ENCODE data around the gene HLA-E. TPM values are rescaled to one million over a fixed set of nuclear protein-coding genes. Genes with fewer than 3 reads are reported as not detected.
A peak's percentile ranks its signal among the peaks of the same experiment; 100 is the strongest.

Gene HLA-E
- total and polyA plus RNA-seq, 2 donors (not counting 1 experiment from before 2014, with no cell fraction given), result 1,043 to 1,174 TPM

- Histone ChIP-seq H3K9me3 (ENCODE audit: control extremely low read depth in 1 of 3, control insufficient read depth in 2 of 3, insufficient read depth in 1 of 3, low read length in 2 of 3) (peaks cover 0 to 21% (median 0%) of the 10 kb centered on the region in 3 donors), H3K4me1 (ENCODE audit: control insufficient read depth in 2 of 2, insufficient read depth in 2 of 2, low read length in 2 of 2) (peaks cover 57 to 90% of the 10 kb centered on the region in 2 donors), H3K9ac (ENCODE audit: low read length) (no peak overlapping the region), H3K36me3 (replicated peaks in 1 of 2; ENCODE audit: control extremely low read depth in 1 of 2, control insufficient read depth in 1 of 2, extremely low read depth in 1 of 2, insufficient read depth in 2 of 2, low read length in 1 of 2) (no peaks in the 10 kb centered on the region), H3K27ac (ENCODE audit: low read length in 2 of 2) (no peak overlapping the region), H3K27me3 (replicated peaks in 1 of 4; ENCODE audit: control extremely low read depth in 1 of 4, control insufficient read depth in 3 of 4, insufficient read depth in 4 of 4, low read length in 3 of 4) (no peaks in the 10 kb centered on the region), H2AFZ (ENCODE audit: insufficient read depth, low read depth, low read length, poor library complexity, severe bottlenecking) (no peak overlapping the region), H4K20me1 (ENCODE audit: control insufficient read depth, insufficient read depth, low read length, poor library complexity, severe bottlenecking) (no peaks in the 10 kb centered on the region), H3K4me3 (ENCODE audit: control extremely low read depth in 1 of 5, extremely low read depth in 1 of 5, insufficient read depth in 1 of 5, low read depth in 2 of 5, low read length in 4 of 5) (no peak overlapping the region), H3K79me2 (ENCODE audit: control insufficient read depth, insufficient read depth, low read length) (peaks cover 16% of the 10 kb centered on the region), H3K4me2 (replicated peaks; ENCODE audit: low read depth, low read length, poor library complexity, severe bottlenecking) (no peak overlapping the region)
- POLR2A ChIA-PET, result interaction anchor here (2.5 kb wide), 1 partner anchor 14 kb away, joined by 8 read pairs; no protein-coding TSS in a partner anchor
- DNase-seq (no peak), ATAC-seq (ENCODE audit: low read depth) (no peak)
- 100% methylated on average over 1 of the region's 2 CpGs for WGBS (ENCODE audit: insufficient coverage)
- Mint-ChIP-seq H3K4me3 (no peak overlapping the region), H3K9me3 (ENCODE audit: insufficient read depth) (no peaks in the 10 kb centered on the region), H3K4me1 (peaks cover 67% of the 10 kb centered on the region), H3K27ac (no peak overlapping the region), H3K27me3 (no peaks in the 10 kb centered on the region)
- intact Hi-C loops (cut with micrococcal nuclease), result no loop called here
- no peak for TF ChIP-seq EZH2 (IDR thresholded peaks at IDR 0.05; ENCODE audit: borderline replicate concordance, insufficient read depth, low read depth, low read length, poor library complexity, severe bottlenecking)
- CTCF ChIA-PET, result interaction anchor here (1.6 to 11.9 kb wide), 6 partner anchors 13 to 84 kb away, joined by 5 to 140 read pairs (median 29); no protein-coding TSS in a partner anchor
Observed at GRCh38 chr6:30513451-30513850, 24.1 kb downstream of the HLA-E start.

GRCh38 chr6:30515106-30515505 is 25.8 kb downstream of the HLA-E start:
- H3K9ac ChIP-seq (ENCODE audit: low read length), result peak overlapping the region; percentile 0
- peak overlapping the region; percentile 16 for H2AFZ ChIP-seq (ENCODE audit: insufficient read depth, low read depth, low read length, poor library complexity, severe bottlenecking)
- ChIA-PET CTCF (interaction anchor here (1.4 to 11.9 kb wide), 3 partner anchors 16 to 33 kb away, joined by 3 to 140 read pairs (median 82); no protein-coding TSS in a partner anchor), POLR2A (interaction anchor here (0.7 to 3.5 kb wide), 4 partner anchors 12 to 25 kb away, joined by 4 to 28 read pairs (median 8); no protein-coding TSS in a partner anchor)
- peaks cover 16% of the 10 kb centered on the region for H3K79me2 ChIP-seq (ENCODE audit: control insufficient read depth, insufficient read depth, low read length)
- H3K4me2 ChIP-seq (replicated peaks; ENCODE audit: low read depth, low read length, poor library complexity, severe bottlenecking), result peak overlapping the region; percentile 90
- H3K4me3 Mint-ChIP-seq, result peak overlapping the region; percentile 90
- ATAC-seq (ENCODE audit: low read depth), result no peak
- H3K4me1 ChIP-seq (ENCODE audit: control insufficient read depth in 2 of 2, insufficient read depth in 2 of 2, low read length in 2 of 2), result peaks cover 44 to 77% of the 10 kb centered on the region in 2 donors
- no peaks in the 10 kb centered on the region for H3K36me3 ChIP-seq (replicated peaks in 1 of 2; ENCODE audit: control extremely low read depth in 1 of 2, control insufficient read depth in 1 of 2, extremely low read depth in 1 of 2, insufficient read depth in 2 of 2, low read length in 1 of 2)
- peak overlapping the region; percentile 88 to 99 for H3K27ac ChIP-seq (ENCODE audit: low read length in 2 of 2)
- peak overlapping the region in 4 of 5 experiments; percentile 31 to 73 (median 60) for H3K4me3 ChIP-seq (ENCODE audit: control extremely low read depth in 1 of 5, extremely low read depth in 1 of 5, insufficient read depth in 1 of 5, low read depth in 2 of 5, low read length in 4 of 5)
- TF ChIP-seq EZH2 (IDR thresholded peaks at IDR 0.05; ENCODE audit: borderline replicate concordance, insufficient read depth, low read depth, low read length, poor library complexity, severe bottlenecking), result no peak
- TF ChIP-seq CTCF (IDR thresholded peaks at IDR 0.05), result no peak
- 67% methylated on average over 2 of the region's 4 CpGs for WGBS (ENCODE audit: insufficient coverage)
- no peaks in the 10 kb centered on the region for H3K9me3 Mint-ChIP-seq (ENCODE audit: insufficient read depth)
- no peaks in the 10 kb centered on the region for H3K27me3 ChIP-seq (replicated peaks in 1 of 4; ENCODE audit: control extremely low read depth in 1 of 4, control insufficient read depth in 3 of 4, insufficient read depth in 4 of 4, low read length in 3 of 4)
- H3K27me3 Mint-ChIP-seq, result no peaks in the 10 kb centered on the region
- H3K9me3 ChIP-seq (ENCODE audit: control extremely low read depth in 1 of 3, control insufficient read depth in 2 of 3, insufficient read depth in 1 of 3, low read length in 2 of 3), result peaks cover 0 to 25% (median 0%) of the 10 kb centered on the region in 3 donors
- intact Hi-C loops (cut with micrococcal nuclease), result no loop called here
- no peak for DNase-seq
- no peaks in the 10 kb centered on the region for H4K20me1 ChIP-seq (ENCODE audit: control insufficient read depth, insufficient read depth, low read length, poor library complexity, severe bottlenecking)
- peaks cover 62% of the 10 kb centered on the region for H3K4me1 Mint-ChIP-seq
- H3K27ac Mint-ChIP-seq, result peak overlapping the region; percentile 99

All from B cell (primary cell).